Fibroblast of skin of scalp (primary cell): ENCODE data around the gene DDX25. TPM values are rescaled to one million over a fixed set of nuclear protein-coding genes. Genes with fewer than 3 reads are reported as not detected.
"Not testable (repeated sequence)": the region's sequence is repeated elsewhere in the genome, so short reads cannot be mapped to it uniquely, and the experiment has no call there.

Experiments used
- DNase-seq: peaks from one replicate; pipeline ENCODE4 v3.0.0-alpha.2; 2013
- polyA plus RNA-seq, 2 experiments: library from polyadenylated mRNA; unstranded; fragments of 120-200 nt; gene quantifications; one replicate each; pipeline ENCODE4 v1.2.1, GENCODE V29; 2013; ENCODE audit not compliant: insufficient read length in 2 of 2

The DDX25 gene
- not detected for polyA plus RNA-seq (2013, experiment 1 of 2; ENCODE audit: insufficient read length)
- polyA plus RNA-seq (2013, experiment 2 of 2; ENCODE audit: insufficient read length) = 0.28 TPM

GRCh38 chr11:125903711-125904659 is at the start of gene DDX25:
TSS of gene DDX25 (plus strand) at chr11:125904508. CDS start at chr11:125904518, 10 bp downstream.
- no peak for DNase-seq

GRCh38 chr11:125857670-125858069 is 46.6 kb upstream of the DDX25 start:
- not testable (repeated sequence) for DNase-seq

- not testable (repeated sequence) for DNase-seq
Observed at GRCh38 chr11:125862786-125863185, 41.5 kb upstream of the DDX25 start.

GRCh38 chr11:125865354-125865753 is 39.0 kb upstream of the DDX25 start:
- DNase-seq = not testable (repeated sequence)

- DNase-seq = no peak
Observed at GRCh38 chr11:125869521-125869920, 34.8 kb upstream of the DDX25 start.

- peak; percentile 33 for DNase-seq
Observed at GRCh38 chr11:125871391-125872137, 32.7 kb upstream of the DDX25 start.

- no peak for DNase-seq
Observed at GRCh38 chr11:125872138-125872491, 32.2 kb upstream of the DDX25 start.

GRCh38 chr11:125873881-125874555 is 30.3 kb upstream of the DDX25 start:
- no peak for DNase-seq

- peak; percentile 70 for DNase-seq
Observed at GRCh38 chr11:125874556-125875124, 29.7 kb upstream of the DDX25 start.

GRCh38 chr11:125881291-125881690 is 23.0 kb upstream of the DDX25 start:
- no peak for DNase-seq

GRCh38 chr11:125883375-125883774 is 20.9 kb upstream of the DDX25 start:
- DNase-seq = no peak

GRCh38 chr11:125886997-125887372 is 17.3 kb upstream of the DDX25 start:
- no peak for DNase-seq

- peak; percentile 97 for DNase-seq
Observed at GRCh38 chr11:125887373-125888324, 16.7 kb upstream of the DDX25 start, which contains the start of gene HYLS1. TSS of gene HYLS1 (plus strand) at chr11:125887668. CDS start at chr11:125899369, 11,701 bp downstream.

GRCh38 chr11:125890447-125891100 is 13.7 kb upstream of the DDX25 start:
- DNase-seq = no peak

GRCh38 chr11:125892071-125892470 is 12.2 kb upstream of the DDX25 start:
- peak; percentile 43 for DNase-seq

- no peak for DNase-seq
Observed at GRCh38 chr11:125892994-125893393, 11.3 kb upstream of the DDX25 start.

- DNase-seq = no peak
Observed at GRCh38 chr11:125901872-125902271, 2.4 kb upstream of the DDX25 start.

- no peak for DNase-seq
Observed at GRCh38 chr11:125902277-125902926, 1.9 kb upstream of the DDX25 start.

GRCh38 chr11:125902927-125903710 is 1.2 kb upstream of the DDX25 start, which contains the start of gene PUS3:
TSS of gene PUS3 (minus strand) at chr11:125903206. CDS start at chr11:125896284, 6,922 bp downstream.
- peak; percentile 82 for DNase-seq
